Urinary bladder (tissue), 4 donors: ENCODE data around the gene GPR26. TPM values are rescaled to one million over a fixed set of nuclear protein-coding genes. Genes with fewer than 3 reads are reported as not detected.

Source experiments
- DNase-seq: peaks from one replicate; pipeline ENCODE4 v3.0.0-alpha.2; 2015; ENCODE audit errors: extremely low spot score
- H3K27ac ChIP-seq: one replicate; pipeline ENCODE4 v1.5.1; 2013; ENCODE audit warnings: low read depth, mild to moderate bottlenecking, moderate library complexity
- H3K36me3 ChIP-seq: one replicate; pipeline ENCODE4 v1.6.1; 2013; ENCODE audit warnings: mild to moderate bottlenecking, moderate library complexity; ENCODE audit not compliant: insufficient read depth
- H3K4me1 ChIP-seq: one replicate; pipeline ENCODE4 v1.6.1; 2013; ENCODE audit warnings: mild to moderate bottlenecking, moderate library complexity; ENCODE audit not compliant: insufficient read depth
- H3K4me3 ChIP-seq: one replicate; pipeline ENCODE4 v1.5.1; 2013; ENCODE audit warnings: low read depth, low read length
- WGBS: extraction: QIAGEN DNeasy Blood & Tissue Kit; methylation state at CpG from one replicate; pipeline ENCODE4 v1.1.7; 2013; 5-methylcytosine and 5-hydroxymethylcytosine counted together
- polyA plus RNA-seq: library from polyadenylated mRNA; stranded (reverse); fragments of 200-250 nt; gene quantifications from one replicate; pipeline ENCODE4 v1.2.3, GENCODE V29; 2013
- total RNA-seq: library from RNA; depleted of rRNA; stranded (reverse); fragments of >200 nt; gene quantifications from one replicate; pipeline ENCODE4 v1.2.3, GENCODE V29; 2014
- donor health status: healthy with polysubstance abuse.
- donor health status: healthy.

The GPR26 gene
- total RNA-seq (not detected), polyA plus RNA-seq (not detected)

- DNase-seq, result no peak
- Histone ChIP-seq H3K4me3 (no peak within 1 kb of the TSS), H3K27ac (no peak within 1 kb of the TSS), H3K4me1 (no peaks in the 10 kb centered on the region), H3K36me3 (no peaks in the 10 kb centered on the region)
- 36% methylated on average over 101 of the region's 101 CpGs for WGBS
Measured at GRCh38 chr10:123666318-123667236, at the start of gene GPR26. TSS of gene GPR26 (plus strand) at chr10:123666355. CDS start at chr10:123666408, 53 bp downstream.

- H3K27ac ChIP-seq, result no peak overlapping the region
- no peak for DNase-seq
- no peak overlapping the region for H3K4me3 ChIP-seq
- H3K36me3 ChIP-seq, result no peaks in the 10 kb centered on the region
- no peaks in the 10 kb centered on the region for H3K4me1 ChIP-seq
Measured at GRCh38 chr10:123618224-123618623, 47.9 kb upstream of the GPR26 start.

GRCh38 chr10:123619067-123619855 lies 46.9 kb upstream of the GPR26 start:
- WGBS, result 87% methylated on average over 8 of the region's 8 CpGs
- Histone ChIP-seq H3K27ac (no peak overlapping the region), H3K36me3 (no peaks in the 10 kb centered on the region), H3K4me1 (no peaks in the 10 kb centered on the region), H3K4me3 (no peak overlapping the region)
- DNase-seq, result no peak

- H3K4me1 ChIP-seq, result no peaks in the 10 kb centered on the region
- H3K4me3 ChIP-seq, result no peak overlapping the region
- DNase-seq, result no peak
- 63% methylated on average over 9 of the region's 9 CpGs for WGBS
- no peak overlapping the region for H3K27ac ChIP-seq
- no peaks in the 10 kb centered on the region for H3K36me3 ChIP-seq
Measured at GRCh38 chr10:123620621-123621020, 45.5 kb upstream of the GPR26 start.

- Histone ChIP-seq H3K4me1 (no peaks in the 10 kb centered on the region), H3K4me3 (no peak overlapping the region), H3K36me3 (no peaks in the 10 kb centered on the region), H3K27ac (no peak overlapping the region)
- WGBS, result 76% methylated on average over 2 of the region's 2 CpGs
- DNase-seq, result no peak
Measured at GRCh38 chr10:123621492-123621891, 44.7 kb upstream of the GPR26 start.

- 73% methylated on average over 2 of the region's 2 CpGs for WGBS
- H3K36me3 ChIP-seq, result no peaks in the 10 kb centered on the region
- DNase-seq, result no peak
Measured at GRCh38 chr10:123621916-123622315, 44.2 kb upstream of the GPR26 start.

GRCh38 chr10:123622381-123622780 lies 43.8 kb upstream of the GPR26 start:
- no peaks in the 10 kb centered on the region for H3K36me3 ChIP-seq
- 48% methylated on average over 3 of the region's 3 CpGs for WGBS
- H3K4me1 ChIP-seq, result no peaks in the 10 kb centered on the region
- no peak overlapping the region for H3K4me3 ChIP-seq
- H3K27ac ChIP-seq, result no peak overlapping the region
- DNase-seq, result no peak

More at GRCh38 chr10:123621916-123622315, 44.2 kb upstream of the GPR26 start:
- Histone ChIP-seq H3K4me1 (no peaks in the 10 kb centered on the region), H3K4me3 (no peak overlapping the region), H3K27ac (no peak overlapping the region)

- Histone ChIP-seq H3K27ac (no peak overlapping the region), H3K4me3 (no peak overlapping the region), H3K36me3 (no peaks in the 10 kb centered on the region), H3K4me1 (no peaks in the 10 kb centered on the region)
- no peak for DNase-seq
- 78% methylated on average over 2 of the region's 2 CpGs for WGBS
Measured at GRCh38 chr10:123624086-123624485, 42.1 kb upstream of the GPR26 start.

GRCh38 chr10:123633106-123633505 lies 33.0 kb upstream of the GPR26 start:
- 95% methylated on average over 3 of the region's 3 CpGs for WGBS
- Histone ChIP-seq H3K27ac (no peak overlapping the region), H3K4me1 (no peaks in the 10 kb centered on the region), H3K36me3 (no peaks in the 10 kb centered on the region), H3K4me3 (no peak overlapping the region)
- DNase-seq, result no peak

- DNase-seq, result no peak
- Histone ChIP-seq H3K36me3 (no peaks in the 10 kb centered on the region), H3K4me3 (no peak overlapping the region), H3K4me1 (no peaks in the 10 kb centered on the region), H3K27ac (no peak overlapping the region)
- WGBS, result 65% methylated on average over 5 of the region's 5 CpGs
Measured at GRCh38 chr10:123633636-123634035, 32.5 kb upstream of the GPR26 start.

- WGBS, result 92% methylated on average over 6 of the region's 6 CpGs
- no peaks in the 10 kb centered on the region for H3K36me3 ChIP-seq
- no peak for DNase-seq
- H3K27ac ChIP-seq, result no peak overlapping the region
- H3K4me3 ChIP-seq, result no peak overlapping the region
- no peaks in the 10 kb centered on the region for H3K4me1 ChIP-seq
Measured at GRCh38 chr10:123634221-123634620, 31.9 kb upstream of the GPR26 start.

GRCh38 chr10:123635131-123635530 lies 31.0 kb upstream of the GPR26 start:
- 82% methylated on average over 5 of the region's 5 CpGs for WGBS
- no peaks in the 10 kb centered on the region for H3K4me1 ChIP-seq
- no peaks in the 10 kb centered on the region for H3K36me3 ChIP-seq
- H3K27ac ChIP-seq, result no peak overlapping the region
- DNase-seq, result no peak
- H3K4me3 ChIP-seq, result no peak overlapping the region

GRCh38 chr10:123635745-123636144 lies 30.4 kb upstream of the GPR26 start:
- Histone ChIP-seq H3K4me1 (no peaks in the 10 kb centered on the region), H3K36me3 (no peaks in the 10 kb centered on the region), H3K27ac (no peak overlapping the region), H3K4me3 (no peak overlapping the region)
- WGBS, result 30% methylated on average over 2 of the region's 2 CpGs
- no peak for DNase-seq
